SK-N-SH (cell line): ENCODE measurements around the gene RELCH. TPM values are rescaled to one million over a fixed set of nuclear protein-coding genes. Genes with fewer than 3 reads are reported as not detected.

Source experiments
- CTCF ChIA-PET: fragments of 300-600, 350-600 bp; formaldehyde crosslinking; extraction: SDS; loops from one replicate; lab custom pipeline; 2021; lab: Yijun Ruan, JAX
- POLR2A ChIA-PET: fragments of 350-600 bp; sonication (Branson Sonifier 250); formaldehyde crosslinking; extraction: SDS; loops from one replicate; lab custom pipeline; 2020; ENCODE audit warnings: antibody characterized with exemption, inconsistent platforms; lab: Yijun Ruan, JAX
- DNase-seq: peaks from one replicate; pipeline ENCODE4 v3.0.0; 2012
- H2AFZ ChIP-seq: fragments of 200-600 bp; sonication (generic); 2 replicates; pipeline ENCODE4 v1.8.1; 2016; ENCODE audit warnings: antibody characterized with exemption, mild to moderate bottlenecking, low read depth
- H3F3A ChIP-seq: fragments of 200-600 bp; sonication (generic); replicated peaks from 2 replicates; pipeline ENCODE3; 2016; ENCODE audit warnings: antibody characterized with exemption, mild to moderate bottlenecking; ENCODE audit not compliant: insufficient read depth
- H3K27ac ChIP-seq, 2 experiments: fragments of 200-500 bp in 1 of 2; fragments of 200-600 bp in 1 of 2; sonication (Bioruptor generic) in 1 of 2; sonication (generic), shearing (Covaris generic) in 1 of 2; 2 replicates each; pipeline versions ENCODE4 v1.5.1 to v1.6.1; 2014 to 2016; ENCODE audit warnings: low read depth in 2 of 2, inconsistent platforms in 1 of 2, low read length in 1 of 2, mild to moderate bottlenecking in 1 of 2, mixed read lengths in 1 of 2
- H3K27me3 ChIP-seq: fragments of 200-600 bp; sonication (generic), shearing (Covaris generic); 2 replicates; pipeline ENCODE4 v1.6.1; 2016; ENCODE audit warnings: mixed run types; ENCODE audit not compliant: insufficient read depth
- H3K36me3 ChIP-seq, 2 experiments: fragments of 200-500 bp in 1 of 2; fragments of 200-600 bp in 1 of 2; sonication (Bioruptor generic) in 1 of 2; sonication (generic) in 1 of 2; replicated peaks in 1 of 2; 2 replicates each; pipeline versions ENCODE3 to v1.5.1; 2014 to 2016; ENCODE audit warnings: low read length in 1 of 2, mild to moderate bottlenecking in 1 of 2; ENCODE audit not compliant: insufficient read depth in 2 of 2, control insufficient read depth in 1 of 2
- H3K4me1 ChIP-seq, 2 experiments: fragments of 200-500 bp in 1 of 2; fragments of 200-600 bp in 1 of 2; sonication (Bioruptor generic) in 1 of 2; sonication (generic), shearing (Covaris generic) in 1 of 2; 2 replicates each; pipeline versions ENCODE4 v1.5.1 to v1.6.1; 2014 to 2016; ENCODE audit warnings: low read depth in 1 of 2, low read length in 1 of 2, mixed run types in 1 of 2; ENCODE audit not compliant: insufficient read depth in 2 of 2, control insufficient read depth in 1 of 2
- H3K4me2 ChIP-seq: fragments of 200-600 bp; sonication (generic), shearing (Covaris generic); 2 replicates; pipeline ENCODE4 v1.6.1; 2017; ENCODE audit warnings: mixed run types
- H3K4me3 ChIP-seq, 2 experiments: fragments of 200-500 bp in 1 of 2; fragments of 200-600 bp in 1 of 2; sonication (Bioruptor generic) in 1 of 2; sonication (generic), shearing (Covaris generic) in 1 of 2; 2 replicates each; pipeline versions ENCODE4 v1.5.1 to v1.8.1; 2014 to 2016; ENCODE audit warnings: low read depth in 2 of 2, inconsistent platforms in 1 of 2, low read length in 1 of 2, mild to moderate bottlenecking in 1 of 2, mixed read lengths in 1 of 2, moderate library complexity in 1 of 2
- H3K79me2 ChIP-seq: fragments of 200-600 bp; sonication (generic); 2 replicates; pipeline ENCODE4 v1.8.1; 2017; ENCODE audit warnings: mild to moderate bottlenecking; ENCODE audit not compliant: insufficient read depth
- H3K9ac ChIP-seq: fragments of 200-600 bp; sonication (generic); 2 replicates; pipeline ENCODE4 v1.6.1; 2017; ENCODE audit warnings: mixed run types
- H3K9me2 ChIP-seq: fragments of 200-600 bp; sonication (generic); 2 replicates; pipeline ENCODE4 v1.6.1; 2017; ENCODE audit warnings: mixed run types
- H3K9me3 ChIP-seq: fragments of 200-600 bp; sonication (generic); 2 replicates; pipeline ENCODE4 v1.6.1; 2017; ENCODE audit warnings: mixed run types, mild to moderate bottlenecking, moderate library complexity
- H4K20me1 ChIP-seq: fragments of 200-600 bp; sonication (generic); 2 replicates; pipeline ENCODE4 v1.6.1; 2017; ENCODE audit warnings: mild to moderate bottlenecking, mixed run types; ENCODE audit not compliant: insufficient read depth
- FOSL2 ChIP-seq: IDR thresholded peaks from 2 replicates; pipeline ENCODE4 v1.4.0; 2012; ENCODE audit warnings: low read depth, mild to moderate bottlenecking, moderate library complexity, borderline replicate concordance
- GATA2 ChIP-seq: sonication (generic); formaldehyde crosslinking; IDR thresholded peaks from 2 replicates; pipeline ENCODE4 v1.5.0; 2020; ENCODE audit warnings: mild to moderate bottlenecking, missing genetic modification reagents
- MEF2A ChIP-seq: IDR thresholded peaks from 2 replicates; pipeline ENCODE4 v1.4.0; 2012; ENCODE audit warnings: low read depth, borderline replicate concordance
- RAD21 ChIP-seq: IDR thresholded peaks from 2 replicates; pipeline ENCODE4 v1.6.1; 2012; ENCODE audit warnings: mild to moderate bottlenecking, low read length
- SMC3 ChIP-seq: IDR thresholded peaks from 2 replicates; pipeline ENCODE4 v1.6.1; 2012; ENCODE audit warnings: low read depth, low read length, improper control_type of control experiment
- TCF12 ChIP-seq: IDR thresholded peaks from 2 replicates; pipeline ENCODE4 v1.4.0; 2012
- WGBS: methylation state at CpG from one replicate; pipeline ENCODE4 v1.1.6; 2017; ENCODE audit warnings: low lambda C conversion rate; 5-methylcytosine and 5-hydroxymethylcytosine counted together
- polyA plus RNA-seq, 3 experiments: library from polyadenylated mRNA; depleted of rRNA; stranded (reverse); fragments of >200 nt; gene quantifications; 2 replicates each; pipeline ENCODE4 v1.2.3, GENCODE V29; 2012
- TF ChIP-seq, protein P1 (sequence below): fragments of 150-350 bp; IDR thresholded peaks from 2 replicates; pipeline ENCODE4 v1.6.1; 2016; ENCODE audit warnings: mild to moderate bottlenecking, low read depth, low read length
- TF ChIP-seq, protein P2 (sequence below): fragments of 200-600 bp; sonication (generic); IDR thresholded peaks from 2 replicates; pipeline ENCODE4 v1.6.1; 2017; ENCODE audit warnings: antibody characterized with exemption, mild to moderate bottlenecking, moderate library complexity

RELCH gene
- polyA plus RNA-seq, 1 of the 3 experiments (the other 2 are of a cell fraction): 7.4 TPM

DNA sequence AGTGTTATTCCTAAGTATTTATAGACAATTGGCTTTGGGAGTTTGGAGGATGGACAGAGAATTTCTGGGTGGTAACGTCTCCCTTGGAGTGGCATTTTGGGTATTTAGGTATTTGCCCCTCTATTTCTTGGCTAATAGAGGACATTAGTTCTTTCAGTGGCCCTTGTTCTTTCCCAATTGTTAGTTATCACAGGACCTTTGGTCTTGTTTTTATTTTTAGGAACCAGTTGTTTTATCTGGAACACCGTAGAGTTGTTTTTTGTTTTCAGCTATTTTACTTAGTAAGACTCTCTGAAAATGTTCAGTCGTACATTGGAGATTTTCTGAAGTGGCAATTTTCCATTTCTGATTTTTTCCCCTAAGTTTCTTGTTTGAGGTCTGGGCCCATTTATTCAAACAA, 97.6 kb downstream of the RELCH start:
- Histone ChIP-seq H3K9me3 (no peaks in the 10 kb centered on the region), H3K79me2 (no peaks in the 10 kb centered on the region), H2AFZ (no peak overlapping the region), H3K27ac (no peak overlapping the region), H3K4me2 (no peak overlapping the region), H3K4me3 (no peak overlapping the region), H3K9me2 (no peaks in the 10 kb centered on the region), H3F3A (peaks cover 37% of the 10 kb centered on the region), H4K20me1 (no peaks in the 10 kb centered on the region), H3K9ac (no peak overlapping the region), H3K4me1 (peaks cover 0 to 18% of the 10 kb centered on the region in 2 experiments; a peak in 2 of 4 replicates), H3K36me3 (peaks cover 17 to 38% of the 10 kb centered on the region in 2 experiments), H3K27me3 (no peaks in the 10 kb centered on the region)
- ChIA-PET CTCF (no interaction called here), POLR2A (no interaction called here)
- DNase-seq: no peak
- 92% methylated on average over 3 of the region's 3 CpGs for WGBS
- TF ChIP-seq RAD21 (no peak), SMC3 (no peak), TCF12 (no peak), MEF2A (no peak)

DNA sequence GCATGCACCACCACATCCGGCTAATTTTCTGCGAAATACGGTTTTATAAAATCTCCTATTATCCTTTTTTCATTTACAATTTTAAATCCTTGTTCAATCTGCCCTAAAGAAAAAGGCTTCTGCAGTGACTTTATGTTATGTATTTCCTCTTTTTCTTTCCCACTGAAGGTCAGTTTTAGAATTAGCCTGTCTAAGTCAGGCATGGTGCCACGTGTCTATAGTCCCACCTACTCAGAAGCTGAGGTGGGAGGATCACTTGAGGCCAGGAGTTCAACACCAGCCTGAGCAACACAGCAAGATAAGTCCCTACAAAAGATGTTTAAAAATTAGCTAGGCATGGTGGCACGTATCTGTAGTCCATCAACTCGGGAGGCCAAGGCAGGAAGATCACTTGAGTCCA, 98.2 kb downstream of the RELCH start:
- H3K4me1 ChIP-seq: peaks cover 0 to 17% of the 10 kb centered on the region in 2 experiments; a peak in 2 of 4 replicates
- ChIA-PET POLR2A (no interaction called here), CTCF (interaction anchor here (0.6 kb wide), 1 partner anchor 36 kb away, joined by 3 read pairs; no protein-coding TSS in a partner anchor)
- H3K9ac ChIP-seq: no peak overlapping the region
- TF ChIP-seq GATA2 (no peak), FOSL2 (no peak)
- TF ChIP-seq, protein P1, sequence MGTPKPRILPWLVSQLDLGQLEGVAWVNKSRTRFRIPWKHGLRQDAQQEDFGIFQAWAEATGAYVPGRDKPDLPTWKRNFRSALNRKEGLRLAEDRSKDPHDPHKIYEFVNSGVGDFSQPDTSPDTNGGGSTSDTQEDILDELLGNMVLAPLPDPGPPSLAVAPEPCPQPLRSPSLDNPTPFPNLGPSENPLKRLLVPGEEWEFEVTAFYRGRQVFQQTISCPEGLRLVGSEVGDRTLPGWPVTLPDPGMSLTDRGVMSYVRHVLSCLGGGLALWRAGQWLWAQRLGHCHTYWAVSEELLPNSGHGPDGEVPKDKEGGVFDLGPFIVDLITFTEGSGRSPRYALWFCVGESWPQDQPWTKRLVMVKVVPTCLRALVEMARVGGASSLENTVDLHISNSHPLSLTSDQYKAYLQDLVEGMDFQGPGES: no peak
- TF ChIP-seq, protein P2, sequence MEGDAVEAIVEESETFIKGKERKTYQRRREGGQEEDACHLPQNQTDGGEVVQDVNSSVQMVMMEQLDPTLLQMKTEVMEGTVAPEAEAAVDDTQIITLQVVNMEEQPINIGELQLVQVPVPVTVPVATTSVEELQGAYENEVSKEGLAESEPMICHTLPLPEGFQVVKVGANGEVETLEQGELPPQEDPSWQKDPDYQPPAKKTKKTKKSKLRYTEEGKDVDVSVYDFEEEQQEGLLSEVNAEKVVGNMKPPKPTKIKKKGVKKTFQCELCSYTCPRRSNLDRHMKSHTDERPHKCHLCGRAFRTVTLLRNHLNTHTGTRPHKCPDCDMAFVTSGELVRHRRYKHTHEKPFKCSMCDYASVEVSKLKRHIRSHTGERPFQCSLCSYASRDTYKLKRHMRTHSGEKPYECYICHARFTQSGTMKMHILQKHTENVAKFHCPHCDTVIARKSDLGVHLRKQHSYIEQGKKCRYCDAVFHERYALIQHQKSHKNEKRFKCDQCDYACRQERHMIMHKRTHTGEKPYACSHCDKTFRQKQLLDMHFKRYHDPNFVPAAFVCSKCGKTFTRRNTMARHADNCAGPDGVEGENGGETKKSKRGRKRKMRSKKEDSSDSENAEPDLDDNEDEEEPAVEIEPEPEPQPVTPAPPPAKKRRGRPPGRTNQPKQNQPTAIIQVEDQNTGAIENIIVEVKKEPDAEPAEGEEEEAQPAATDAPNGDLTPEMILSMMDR: no peak
- H3K36me3 ChIP-seq: peaks cover 19 to 34% of the 10 kb centered on the region in 2 experiments
- WGBS: 97% methylated on average over 6 of the region's 6 CpGs
- no peak for DNase-seq
- no peak overlapping the region for H2AFZ ChIP-seq
- H3K9me3 ChIP-seq: no peaks in the 10 kb centered on the region
- H3K4me2 ChIP-seq: no peak overlapping the region
- H3F3A ChIP-seq: peaks cover 33% of the 10 kb centered on the region
- no peaks in the 10 kb centered on the region for H3K27me3 ChIP-seq
- no peak overlapping the region for H3K4me3 ChIP-seq
- H3K79me2 ChIP-seq: no peaks in the 10 kb centered on the region
- no peaks in the 10 kb centered on the region for H4K20me1 ChIP-seq
- H3K27ac ChIP-seq: no peak overlapping the region
- no peaks in the 10 kb centered on the region for H3K9me2 ChIP-seq
